H1 (cell line): Measurements from ENCODE around the gene SLC39A11. TPM values are rescaled to one million over a fixed set of nuclear protein-coding genes. Genes with fewer than 3 reads are reported as not detected.

ENCODE experiments used
- GABPA ChIP-seq: IDR thresholded peaks from 2 replicates; pipeline ENCODE4 v1.6.1; 2011; ENCODE audit warnings: mild to moderate bottlenecking, low read length, moderate library complexity, borderline replicate concordance; ENCODE audit not compliant: insufficient read depth
- KDM1A ChIP-seq: fragments of 200-600, 300-600 bp; sonication (generic); IDR thresholded peaks from 2 replicates; pipeline ENCODE4 v1.7.1; 2016; ENCODE audit warnings: mild to moderate bottlenecking, low read length, borderline replicate concordance
- KDM4A ChIP-seq: IDR thresholded peaks from one replicate; pipeline ENCODE4 v1.7.1; 2012; ENCODE audit warnings: low read depth, mild to moderate bottlenecking, moderate library complexity, low read length, inconsistent platforms; ENCODE audit not compliant: severe bottlenecking
- polyA plus RNA-seq, 7 experiments: library from polyadenylated mRNA; depleted of rRNA in 3 of 7; stranded (reverse) in 5 of 7; unstranded in 2 of 7; fragments of >200 nt in 5 of 7; fragments of 200-250 nt in 2 of 7; gene quantifications; 1 replicate in 5 of 7; 2 replicates in 1 of 7; 4 replicates in 1 of 7; pipeline versions ENCODE4 v1.2.1 to v1.2.3, GENCODE V29; 2011 to 2013; ENCODE audit warnings: missing spikeins in 2 of 7, mixed read lengths in 2 of 7
- total RNA-seq: library from RNA; stranded (reverse); fragmentation: NEBNext Ultra II Directional; extraction: Animal tissue kit (Norgen Biotek cat#: 25700); gene quantifications from 2 replicates; pipeline ENCODE4 v1.2.1, GENCODE V29; 2021

Gene SLC39A11
- total and polyA plus RNA-seq, 2 of the 8 experiments (the other 6 are each of a cell fraction or from before 2014, with no cell fraction given): 12.2 to 19.6 TPM

DNA sequence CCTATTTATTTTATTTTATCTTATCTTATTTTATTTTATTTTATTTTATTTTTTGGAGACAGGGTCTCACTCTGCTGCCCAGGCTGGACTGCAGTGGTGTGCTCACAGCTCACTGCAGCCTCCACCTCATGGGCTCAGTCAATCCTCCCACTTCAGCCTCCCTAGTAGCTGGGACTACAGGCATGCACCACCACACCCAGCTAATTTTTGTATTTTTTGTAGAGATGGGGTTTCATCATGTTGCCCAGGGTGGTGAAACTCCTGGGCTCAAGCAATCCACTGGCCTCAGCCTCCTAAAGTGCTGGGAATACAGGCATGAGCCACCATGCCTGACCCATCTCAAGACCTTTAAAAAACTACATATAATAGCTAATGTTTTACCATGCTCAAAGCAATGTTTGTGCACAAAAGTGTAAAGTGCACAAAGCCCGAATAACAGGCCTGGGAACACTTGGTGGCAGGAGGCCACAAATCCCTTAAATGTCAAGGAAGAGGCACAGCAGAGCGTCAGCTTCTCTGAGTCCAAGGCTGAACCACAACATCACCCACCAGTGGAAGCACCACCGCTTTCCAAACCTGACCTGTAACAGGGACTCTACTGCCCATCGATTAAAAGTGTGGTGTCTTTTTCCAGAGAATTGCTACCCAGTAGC is 30.6 kb upstream of the SLC39A11 start (continued):
- TF ChIP-seq KDM4A: no peak
- no peak for TF ChIP-seq KDM1A
- no peak for TF ChIP-seq GABPA
